HCT116 (cell line): ENCODE measurements around the gene BICD2. TPM values are rescaled to one million over a fixed set of nuclear protein-coding genes. Genes with fewer than 3 reads are reported as not detected.

Experiments
- ATAC-seq: fragments of 200-7000 bp; cut with Tn5 transposase; 2 replicates; pipeline ENCODE4 v1.9.1; 2020; ENCODE audit warnings: mild to moderate bottlenecking, moderate library complexity
- BruUV-seq: library from RNA; stranded (reverse); fragments of 400-500 nt; replicated peaks from 2 replicates; lab custom pipeline; 2021; lab: Mats Ljungman, UMichigan
- CTCF ChIA-PET: fragments of 300-600 bp; sonication (Branson Sonifier 250); formaldehyde crosslinking; loops from one replicate; lab custom pipeline; 2021; ENCODE audit warnings: antibody characterized with exemption; lab: Charles Lee
- POLR2A ChIA-PET: fragments of 300-600, 350-600 bp; sonication (Branson Sonifier 250); formaldehyde crosslinking; loops from one replicate; lab custom pipeline; 2021; ENCODE audit warnings: antibody characterized with exemption; lab: Charles Lee
- RAD21 ChIA-PET, 2 experiments: fragments of 300-600 bp; sonication (Branson Sonifier 250); formaldehyde crosslinking; loops; one replicate each; lab custom pipeline; 2023; ENCODE audit warnings: low total read pairs in 2 of 2; ENCODE audit not compliant: uncharacterized antibody in 2 of 2, unreplicated experiment in 2 of 2, low non-redundant PET in 1 of 2; lab: Charles Lee
- DNase-seq: peaks from one replicate; pipeline ENCODE4 v3.0.0-alpha.2; 2010; ENCODE audit warnings: low read depth, low spot score
- H2AFZ ChIP-seq: fragments of 200-600 bp; shearing (Covaris generic), sonication (generic); 2 replicates; pipeline ENCODE4 v1.6.1; 2017; ENCODE audit warnings: low read depth, mixed run types, mixed read lengths, antibody characterized with exemption, low read length; ENCODE audit not compliant: poor library complexity, severe bottlenecking
- H3K27ac ChIP-seq: 2 replicates; pipeline ENCODE4 v1.5.1; 2012; ENCODE audit warnings: low read depth, low read length
- H3K27me3 ChIP-seq: fragments of 200-600 bp; sonication (generic); 2 replicates; pipeline ENCODE4 v1.6.1; 2016; ENCODE audit warnings: mixed run types, low read length, mixed read lengths; ENCODE audit not compliant: insufficient read depth
- H3K36me3 ChIP-seq, 2 experiments: fragments of 200-500 bp in 1 of 2; fragments of 200-600 bp in 1 of 2; sonication (Bioruptor generic) in 1 of 2; sonication (generic) in 1 of 2; 2 replicates each; pipeline versions ENCODE4 v1.5.1 to v1.6.1; 2014 to 2016; ENCODE audit warnings: low read length in 2 of 2, inconsistent platforms in 1 of 2, mixed read lengths in 1 of 2, mixed run types in 1 of 2; ENCODE audit not compliant: insufficient read depth in 2 of 2, control insufficient read depth in 1 of 2
- H3K4me1 ChIP-seq, 2 experiments: fragments of 200-600 bp in 1 of 2; sonication (generic) in 1 of 2; 2 replicates each; pipeline versions ENCODE4 v1.5.1 to v1.6.1; 2012 to 2017; ENCODE audit warnings: low read length in 2 of 2, inconsistent platforms in 1 of 2, mild to moderate bottlenecking in 1 of 2, mixed read lengths in 1 of 2, mixed run types in 1 of 2, moderate library complexity in 1 of 2; ENCODE audit not compliant: insufficient read depth in 2 of 2, control insufficient read depth in 1 of 2
- H3K4me2 ChIP-seq: fragments of 200-600 bp; sonication (generic); 2 replicates; pipeline ENCODE4 v1.6.1; 2017; ENCODE audit warnings: mixed run types, low read length, mixed read lengths
- H3K4me3 ChIP-seq, 2 experiments: fragments of 200-600 bp in 1 of 2; sonication (generic) in 1 of 2; replicated peaks in 1 of 2; 2 replicates each; pipeline ENCODE4 v1.5.1; 2011 to 2016; ENCODE audit warnings: low read length in 2 of 2, control low read depth in 1 of 2, low read depth in 1 of 2, mild to moderate bottlenecking in 1 of 2, mixed read lengths in 1 of 2, mixed run types in 1 of 2
- H3K79me2 ChIP-seq: fragments of 200-600 bp; sonication (generic); 2 replicates; pipeline ENCODE4 v1.6.1; 2017; ENCODE audit warnings: mild to moderate bottlenecking, mixed run types, low read length, moderate library complexity, mixed read lengths; ENCODE audit not compliant: insufficient read depth
- H3K9ac ChIP-seq: fragments of 200-600 bp; sonication (generic); 2 replicates; pipeline ENCODE4 v1.6.1; 2016; ENCODE audit warnings: low read length, mixed read lengths
- H3K9me2 ChIP-seq: fragments of 200-600 bp; sonication (generic), shearing (Covaris generic); 2 replicates; pipeline ENCODE4 v1.6.1; 2017; ENCODE audit warnings: mixed run types, mild to moderate bottlenecking, moderate library complexity; ENCODE audit not compliant: insufficient read depth
- H3K9me3 ChIP-seq, 2 experiments: fragments of 200-500 bp in 1 of 2; fragments of 200-600 bp in 1 of 2; sonication (Bioruptor generic) in 1 of 2; sonication (generic) in 1 of 2; 2 replicates each; pipeline ENCODE4 v1.6.1; 2014 to 2017; ENCODE audit warnings: low read length in 2 of 2, mixed read lengths in 2 of 2, inconsistent platforms in 1 of 2, low read depth in 1 of 2, mild to moderate bottlenecking in 1 of 2, mixed run types in 1 of 2, moderate library complexity in 1 of 2; ENCODE audit not compliant: control insufficient read depth in 1 of 2, insufficient read depth in 1 of 2
- H4K20me1 ChIP-seq: fragments of 200-600 bp; sonication (generic), shearing (Covaris generic); 2 replicates; pipeline ENCODE4 v1.6.1; 2017; ENCODE audit warnings: mixed run types, mild to moderate bottlenecking, moderate library complexity; ENCODE audit not compliant: insufficient read depth
- ATF3 ChIP-seq: IDR thresholded peaks from 2 replicates; pipeline ENCODE4 v1.6.1; 2012
- CTCF ChIP-seq, 3 experiments: fragments of 200-600 bp in 1 of 3; sonication (generic) in 1 of 3; IDR thresholded peaks in 2 of 3; conservative IDR thresholded peaks in 1 of 3; 2 replicates each; pipeline ENCODE4 v1.5.1; 2012 to 2017; ENCODE audit warnings: low read depth in 2 of 3, low read length in 2 of 3, antibody characterized with exemption in 1 of 3, borderline replicate concordance in 1 of 3, control low read depth in 1 of 3, mild to moderate bottlenecking in 1 of 3, mixed read lengths in 1 of 3, mixed run types in 1 of 3, moderate library complexity in 1 of 3; ENCODE audit not compliant: insufficient read depth in 1 of 3
- EZH2 ChIP-seq: fragments of 200-600 bp; sonication (generic); IDR thresholded peaks from 2 replicates; pipeline ENCODE4 v1.6.1; 2017; ENCODE audit warnings: antibody characterized with exemption, mixed run types
- REST ChIP-seq: IDR thresholded peaks from 2 replicates; pipeline ENCODE4 v1.6.1; 2012; ENCODE audit warnings: low read depth
- intact Hi-C: fragments of 100-400 bp; cut with micrococcal nuclease; formaldehyde crosslinking; loops from 2 replicates; pipeline ENCODE4 v1.10.0; 2022
- total RNA-seq: library from RNA; stranded (reverse); gene quantifications from one replicate; pipeline ENCODE4 v1.2.1, GENCODE V29; 2021; ENCODE audit not compliant: unreplicated experiment

Gene BICD2
- total RNA-seq, 1 experiment from 2014 or later, result 23.4 TPM

GRCh38 chr9:92745881-92746280 is 18.8 kb downstream of the BICD2 start:
- no peak overlapping the region for H2AFZ ChIP-seq
- ChIA-PET CTCF (no interaction called here), POLR2A (interaction anchor here (0.7 kb wide), 1 partner anchor 67 kb away, joined by 3 read pairs; no protein-coding TSS in a partner anchor), RAD21 (no interaction called here)
- intact Hi-C loops, result no loop called here
- ATAC-seq (no peak), DNase-seq (no peak)
- no peak overlapping the region for H3K4me3 ChIP-seq
- no peaks in the 10 kb centered on the region for H3K9me2 ChIP-seq
- H3K27me3 ChIP-seq, result no peaks in the 10 kb centered on the region
- H3K9me3 ChIP-seq, result no peaks in the 10 kb centered on the region
- no peak overlapping the region for H3K4me2 ChIP-seq
- BruUV-seq, result no TSS peak
- no peak overlapping the region for H3K27ac ChIP-seq
- H3K79me2 ChIP-seq, result peaks cover 99% of the 10 kb centered on the region
- H3K36me3 ChIP-seq, result no peaks in the 10 kb centered on the region
- H4K20me1 ChIP-seq, result peaks cover 9% of the 10 kb centered on the region; the same call in 1 of the 2 replicates
- no peak overlapping the region for H3K9ac ChIP-seq
- H3K4me1 ChIP-seq, result peaks cover 19 to 41% of the 10 kb centered on the region in 2 experiments
- no peak for TF ChIP-seq ATF3
- no peak for TF ChIP-seq CTCF (IDR thresholded peaks at IDR 0.05 in 2 of 3, conservative IDR thresholded peaks at IDR 0.05 in 1 of 3; ENCODE audit: borderline replicate concordance in 1 of 3, insufficient read depth in 1 of 3, low read depth in 2 of 3, low read length in 2 of 3)
- no peak for TF ChIP-seq EZH2
- TF ChIP-seq REST, result no peak
